Measurements from ENCODE around the gene GABRA5.

DNA sequence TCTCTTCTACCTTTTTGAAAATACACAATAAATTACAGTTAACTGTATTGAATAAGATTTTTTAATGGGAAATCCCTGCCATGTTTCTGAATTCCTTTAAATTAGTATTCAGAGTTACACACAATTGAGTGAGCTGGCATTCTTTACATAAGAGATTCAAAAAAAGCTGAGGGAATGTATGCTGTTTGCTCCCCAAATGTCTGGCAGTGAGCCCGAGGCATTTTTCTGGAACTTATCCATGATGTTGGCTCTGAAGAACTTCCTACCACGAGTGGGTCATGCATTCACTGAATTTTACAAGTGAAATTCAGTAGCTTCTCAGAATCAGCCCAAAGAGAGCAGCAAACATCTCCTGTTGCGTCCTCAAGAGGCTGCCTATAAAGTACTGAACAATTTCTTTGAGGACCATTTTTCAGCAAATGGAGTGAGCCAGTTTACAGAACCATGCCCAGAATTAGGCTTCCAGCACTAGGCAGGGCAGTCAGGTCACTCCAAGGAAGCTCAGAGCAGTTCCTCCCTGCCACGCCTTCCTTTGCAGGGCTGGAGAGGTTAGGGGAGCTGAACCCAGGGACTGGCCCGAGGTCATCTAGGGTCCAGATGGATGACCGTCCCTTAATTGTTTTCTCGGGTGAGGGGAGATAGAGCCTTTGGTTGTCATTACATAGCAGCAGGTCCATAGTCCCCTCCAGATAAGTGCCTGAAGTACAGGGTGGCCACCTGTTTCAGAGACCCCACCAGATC, 21.2 kb downstream of the GABRA5 start:
- TF ChIP-seq, protein P1, sequence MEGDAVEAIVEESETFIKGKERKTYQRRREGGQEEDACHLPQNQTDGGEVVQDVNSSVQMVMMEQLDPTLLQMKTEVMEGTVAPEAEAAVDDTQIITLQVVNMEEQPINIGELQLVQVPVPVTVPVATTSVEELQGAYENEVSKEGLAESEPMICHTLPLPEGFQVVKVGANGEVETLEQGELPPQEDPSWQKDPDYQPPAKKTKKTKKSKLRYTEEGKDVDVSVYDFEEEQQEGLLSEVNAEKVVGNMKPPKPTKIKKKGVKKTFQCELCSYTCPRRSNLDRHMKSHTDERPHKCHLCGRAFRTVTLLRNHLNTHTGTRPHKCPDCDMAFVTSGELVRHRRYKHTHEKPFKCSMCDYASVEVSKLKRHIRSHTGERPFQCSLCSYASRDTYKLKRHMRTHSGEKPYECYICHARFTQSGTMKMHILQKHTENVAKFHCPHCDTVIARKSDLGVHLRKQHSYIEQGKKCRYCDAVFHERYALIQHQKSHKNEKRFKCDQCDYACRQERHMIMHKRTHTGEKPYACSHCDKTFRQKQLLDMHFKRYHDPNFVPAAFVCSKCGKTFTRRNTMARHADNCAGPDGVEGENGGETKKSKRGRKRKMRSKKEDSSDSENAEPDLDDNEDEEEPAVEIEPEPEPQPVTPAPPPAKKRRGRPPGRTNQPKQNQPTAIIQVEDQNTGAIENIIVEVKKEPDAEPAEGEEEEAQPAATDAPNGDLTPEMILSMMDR (IDR thresholded peaks at IDR 0.05 in 2 of 3, conservative IDR thresholded peaks at IDR 0.05 in 1 of 3; ENCODE audit: control insufficient read depth in 2 of 3, extremely low read depth in 1 of 3, insufficient read depth in 1 of 3, low read depth in 3 of 3, low read length in 3 of 3) = no peak
- TF ChIP-seq, protein P2, sequence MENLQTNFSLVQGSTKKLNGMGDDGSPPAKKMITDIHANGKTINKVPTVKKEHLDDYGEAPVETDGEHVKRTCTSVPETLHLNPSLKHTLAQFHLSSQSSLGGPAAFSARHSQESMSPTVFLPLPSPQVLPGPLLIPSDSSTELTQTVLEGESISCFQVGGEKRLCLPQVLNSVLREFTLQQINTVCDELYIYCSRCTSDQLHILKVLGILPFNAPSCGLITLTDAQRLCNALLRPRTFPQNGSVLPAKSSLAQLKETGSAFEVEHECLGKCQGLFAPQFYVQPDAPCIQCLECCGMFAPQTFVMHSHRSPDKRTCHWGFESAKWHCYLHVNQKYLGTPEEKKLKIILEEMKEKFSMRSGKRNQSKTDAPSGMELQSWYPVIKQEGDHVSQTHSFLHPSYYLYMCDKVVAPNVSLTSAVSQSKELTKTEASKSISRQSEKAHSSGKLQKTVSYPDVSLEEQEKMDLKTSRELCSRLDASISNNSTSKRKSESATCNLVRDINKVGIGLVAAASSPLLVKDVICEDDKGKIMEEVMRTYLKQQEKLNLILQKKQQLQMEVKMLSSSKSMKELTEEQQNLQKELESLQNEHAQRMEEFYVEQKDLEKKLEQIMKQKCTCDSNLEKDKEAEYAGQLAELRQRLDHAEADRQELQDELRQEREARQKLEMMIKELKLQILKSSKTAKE (IDR thresholded peaks at IDR 0.05; ENCODE audit: low read depth, poor library complexity, severe bottlenecking) = no peak
- TF ChIP-seq CEBPB (IDR thresholded peaks at IDR 0.05; ENCODE audit: borderline replicate concordance in 1 of 2, low read depth in 2 of 2, low read length in 2 of 2) (no peak), SIN3A (IDR thresholded peaks at IDR 0.05; ENCODE audit: low read depth, low read length) (no peak), POLR2AphosphoS5 (IDR thresholded peaks at IDR 0.05; ENCODE audit: low read length) (no peak), BHLHE40 (IDR thresholded peaks at IDR 0.05; ENCODE audit: borderline replicate concordance in 1 of 2, low read depth in 2 of 2, low read length in 1 of 2) (no peak)

Data from GM12878 (cell line).